Uterus (tissue), 4 donors: ENCODE results near the gene MMRN2. TPM values are rescaled to one million over a fixed set of nuclear protein-coding genes. Genes with fewer than 3 reads are reported as not detected.

ENCODE experiments used
- DNase-seq, 2 donors: peaks; one replicate each; pipeline ENCODE4 v3.0.0-alpha.2; 2019 to 2020
- H3K27ac ChIP-seq, 2 donors: fragments of 200-600 bp; sonication (generic); 1 replicate in 1 of 2; 2 replicates in 1 of 2; pipeline ENCODE4 v1.5.1; 2016 to 2018
- H3K27me3 ChIP-seq, 2 donors: fragments of 200-600 bp; sonication (generic); one replicate each; pipeline ENCODE4 v1.5.1; 2018 to 2019; ENCODE audit warnings: control low read depth in 1 of 2
- H3K36me3 ChIP-seq, 2 donors: fragments of 200-600 bp; sonication (generic); one replicate each; pipeline ENCODE4 v1.5.1; 2019; ENCODE audit warnings: control low read depth in 1 of 2
- H3K4me1 ChIP-seq, 2 donors: fragments of 200-600 bp; sonication (generic); one replicate each; pipeline ENCODE4 v1.5.1; 2018 to 2019; ENCODE audit warnings: control low read depth in 1 of 2
- H3K4me3 ChIP-seq, 2 donors: fragments of 200-600 bp; sonication (generic); 1 replicate in 1 of 2; 2 replicates in 1 of 2; pipeline ENCODE4 v1.5.1; 2018 to 2019; ENCODE audit warnings: mild to moderate bottlenecking in 1 of 2
- H3K9me3 ChIP-seq, 2 donors: fragments of 200-600 bp; sonication (generic); one replicate each; pipeline ENCODE4 v1.5.1; 2019; ENCODE audit warnings: control low read depth in 1 of 2
- CTCF ChIP-seq, 4 experiments: fragments of 200-600 bp in 2 of 4; fragments of 450-650 bp in 2 of 4; sonication (generic) in 2 of 4; IDR thresholded peaks; one replicate each; pipeline ENCODE4 v1.5.1; 2016 to 2019; ENCODE audit warnings: antibody characterized with exemption in 4 of 4, mild to moderate bottlenecking in 2 of 4, moderate library complexity in 1 of 4
- POLR2A ChIP-seq, 2 donors: fragments of 450-650 bp; IDR thresholded peaks; one replicate each; pipeline ENCODE4 v1.6.1; 2016; ENCODE audit warnings: antibody characterized with exemption in 2 of 2, mild to moderate bottlenecking in 1 of 2, moderate library complexity in 1 of 2
- intact Hi-C: fragments of 100-400 bp; cut with DNase I; formaldehyde crosslinking; loops from one replicate; pipeline ENCODE4 v1.15.1; 2023; ENCODE audit warnings: low total_unique reads
- total RNA-seq, 4 donors: library from RNA; depleted of rRNA in 3 of 4; stranded (reverse); fragments of >200 nt in 3 of 4; gene quantifications; one replicate each; pipeline versions ENCODE4 v1.1.0 to v1.2.4, GENCODE V29; 2014 to 2023
- donor health status: DM: yes; HTN: yes; CAD: no.

MMRN2 gene
- total RNA-seq, 4 donors from 2014 or later = 45.0 to 133 (median 74.2) TPM

GRCh38 chr10:86944907-86945306 lies 12.5 kb downstream of the MMRN2 start:
- TF ChIP-seq POLR2A (IDR thresholded peaks at IDR 0.05) = no peak
- intact Hi-C loops = no loop called here
- Histone ChIP-seq H3K4me3 (no peak overlapping the region), H3K27me3 (no peaks in the 10 kb centered on the region), H3K9me3 (no peaks in the 10 kb centered on the region), H3K27ac (peak overlapping the region in 1 of 2 donors; percentile 3), H3K4me1 (peaks cover 0 to 4% of the 10 kb centered on the region in 2 donors), H3K36me3 (no peaks in the 10 kb centered on the region)
- DNase-seq = peak in 1 of 2 donors; percentile 6

DNA sequence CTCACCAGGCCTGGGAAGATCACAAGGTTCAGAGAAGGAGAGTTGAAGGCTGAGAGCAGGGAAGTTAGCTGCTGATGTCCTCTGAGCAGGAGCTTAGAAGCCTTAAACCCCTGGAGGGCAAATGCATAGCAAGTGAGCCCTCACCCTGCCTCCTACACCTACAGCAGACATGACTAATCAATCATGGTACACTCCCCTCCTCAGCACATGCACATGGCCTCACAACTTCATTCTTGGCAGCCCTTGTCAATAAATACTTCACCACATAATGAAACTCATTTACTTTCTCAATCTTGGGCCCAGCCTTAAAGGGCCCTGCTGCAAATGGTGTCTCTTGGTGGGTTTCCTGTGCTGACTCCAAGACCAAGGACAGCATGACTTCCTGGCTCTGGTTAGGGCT lies 12.9 kb downstream of the MMRN2 start:
- Histone ChIP-seq H3K36me3 (no peaks in the 10 kb centered on the region), H3K27ac (no peak overlapping the region)
- no peak for TF ChIP-seq POLR2A (IDR thresholded peaks at IDR 0.05)
- no peak for TF ChIP-seq CTCF (IDR thresholded peaks at IDR 0.05)

GRCh38 chr10:86944031-86944419 lies 13.4 kb downstream of the MMRN2 start:
- Histone ChIP-seq H3K27me3 (no peaks in the 10 kb centered on the region), H3K36me3 (no peaks in the 10 kb centered on the region), H3K4me1 (peaks cover 0 to 4% of the 10 kb centered on the region in 2 donors), H3K27ac (no peak overlapping the region), H3K4me3 (no peak overlapping the region), H3K9me3 (no peaks in the 10 kb centered on the region)
- peak in 1 of 2 donors; percentile 2 for DNase-seq
- intact Hi-C loops = no loop called here
- TF ChIP-seq CTCF (IDR thresholded peaks at IDR 0.05) (no peak), POLR2A (IDR thresholded peaks at IDR 0.05) (no peak)

More for the DNA sequence above, 12.9 kb downstream of the MMRN2 start:
- peaks cover 0 to 4% of the 10 kb centered on the region in 2 donors for H3K4me1 ChIP-seq
- no peak overlapping the region for H3K4me3 ChIP-seq
- intact Hi-C loops = no loop called here
- peak in 1 of 2 donors; percentile 4 for DNase-seq
- H3K9me3 ChIP-seq = no peaks in the 10 kb centered on the region
- H3K27me3 ChIP-seq = no peaks in the 10 kb centered on the region

DNA sequence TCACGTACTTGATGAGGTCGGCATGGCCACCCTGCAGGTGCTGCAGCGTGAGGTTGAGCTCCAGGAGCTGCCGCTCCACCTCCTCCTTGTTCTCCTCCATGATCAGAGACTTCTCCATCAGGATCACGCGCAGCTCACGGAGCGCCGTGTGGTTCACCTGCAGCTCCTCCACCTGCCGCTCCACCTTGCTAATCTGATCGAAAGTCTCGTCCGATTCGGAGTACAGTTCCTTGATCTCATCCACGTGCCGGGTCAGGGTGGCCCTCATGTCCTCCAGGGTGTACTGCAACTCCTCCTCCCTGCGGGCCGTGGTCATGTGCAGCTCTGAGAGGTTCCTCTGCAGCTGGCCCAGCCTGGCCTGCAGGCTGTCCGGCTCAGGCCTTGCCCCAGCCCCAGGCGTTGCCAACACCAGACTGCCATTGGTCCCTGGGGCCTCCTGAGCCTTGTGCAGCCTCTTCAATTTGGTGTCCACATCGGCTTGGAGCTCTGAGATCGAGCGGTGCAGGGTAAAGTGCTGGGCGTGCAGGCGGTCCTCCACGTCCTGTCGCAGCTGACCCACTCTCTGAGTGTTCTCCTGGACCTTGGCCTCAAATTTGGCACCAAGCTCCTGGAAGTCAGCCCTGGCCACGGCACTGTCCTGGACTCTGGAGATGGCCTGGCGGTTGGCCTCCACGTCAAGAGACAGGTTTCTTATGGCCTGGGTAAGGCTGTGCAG lies 13.9 kb downstream of the MMRN2 start:
- TF ChIP-seq POLR2A (IDR thresholded peaks at IDR 0.05) (no peak), CTCF (IDR thresholded peaks at IDR 0.05) (no peak)
- Histone ChIP-seq H3K4me1 (peaks cover 0 to 4% of the 10 kb centered on the region in 2 donors), H3K27me3 (no peaks in the 10 kb centered on the region), H3K4me3 (no peak overlapping the region), H3K9me3 (no peaks in the 10 kb centered on the region), H3K27ac (no peak overlapping the region), H3K36me3 (no peaks in the 10 kb centered on the region)
- no peak for DNase-seq
- intact Hi-C loops = no loop called here

- intact Hi-C loops = no loop called here
- DNase-seq = no peak
- no peak for TF ChIP-seq CTCF (IDR thresholded peaks at IDR 0.05)
- TF ChIP-seq POLR2A (IDR thresholded peaks at IDR 0.05) = no peak
- Histone ChIP-seq H3K27me3 (no peaks in the 10 kb centered on the region), H3K4me3 (no peak overlapping the region), H3K4me1 (peaks cover 0 to 4% of the 10 kb centered on the region in 2 donors), H3K36me3 (no peaks in the 10 kb centered on the region), H3K27ac (no peak overlapping the region), H3K9me3 (no peaks in the 10 kb centered on the region)
Measured at GRCh38 chr10:86942441-86943315, 14.7 kb downstream of the MMRN2 start.
